A673 (cell line): Measurements from ENCODE around the gene KRTAP20-1.

ENCODE experiments used
- EZH2 ChIP-seq: fragments of 200-600 bp; sonication (generic); IDR thresholded peaks from 2 replicates; pipeline ENCODE4 v1.6.1; 2017; ENCODE audit warnings: borderline replicate concordance, low read depth, mild to moderate bottlenecking, mixed read lengths, antibody characterized with exemption, low read length; ENCODE audit not compliant: poor library complexity, severe bottlenecking
- TF ChIP-seq, protein P1 (sequence below): fragments of 300-800, 200-600 bp; sonication (generic); conservative IDR thresholded peaks from 2 replicates; pipeline ENCODE4 v1.5.1; 2017; ENCODE audit warnings: low read depth, mild to moderate bottlenecking, antibody characterized with exemption, low read length, moderate library complexity, mixed read lengths

GRCh38 chr21:30582870-30583269 lies 33.4 kb upstream of the KRTAP20-1 start:
- TF ChIP-seq, protein P1, sequence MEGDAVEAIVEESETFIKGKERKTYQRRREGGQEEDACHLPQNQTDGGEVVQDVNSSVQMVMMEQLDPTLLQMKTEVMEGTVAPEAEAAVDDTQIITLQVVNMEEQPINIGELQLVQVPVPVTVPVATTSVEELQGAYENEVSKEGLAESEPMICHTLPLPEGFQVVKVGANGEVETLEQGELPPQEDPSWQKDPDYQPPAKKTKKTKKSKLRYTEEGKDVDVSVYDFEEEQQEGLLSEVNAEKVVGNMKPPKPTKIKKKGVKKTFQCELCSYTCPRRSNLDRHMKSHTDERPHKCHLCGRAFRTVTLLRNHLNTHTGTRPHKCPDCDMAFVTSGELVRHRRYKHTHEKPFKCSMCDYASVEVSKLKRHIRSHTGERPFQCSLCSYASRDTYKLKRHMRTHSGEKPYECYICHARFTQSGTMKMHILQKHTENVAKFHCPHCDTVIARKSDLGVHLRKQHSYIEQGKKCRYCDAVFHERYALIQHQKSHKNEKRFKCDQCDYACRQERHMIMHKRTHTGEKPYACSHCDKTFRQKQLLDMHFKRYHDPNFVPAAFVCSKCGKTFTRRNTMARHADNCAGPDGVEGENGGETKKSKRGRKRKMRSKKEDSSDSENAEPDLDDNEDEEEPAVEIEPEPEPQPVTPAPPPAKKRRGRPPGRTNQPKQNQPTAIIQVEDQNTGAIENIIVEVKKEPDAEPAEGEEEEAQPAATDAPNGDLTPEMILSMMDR = no peak
- no peak for TF ChIP-seq EZH2
